OCI-LY1 (cell line): ENCODE results near the gene CPT2.

Experiments
- EZH2 ChIP-seq: fragments of 200-600 bp; sonication (generic), shearing (Covaris generic); IDR thresholded peaks from 2 replicates; pipeline ENCODE4 v1.8.0; 2017; ENCODE audit warnings: borderline replicate concordance, mixed run types, mild to moderate bottlenecking, antibody characterized with exemption, low read length, moderate library complexity, mixed read lengths
- TF ChIP-seq, protein P1 (sequence below): fragments of 200-600 bp; sonication (generic), shearing (Covaris generic); IDR thresholded peaks from 2 replicates; pipeline ENCODE4 v1.5.1; 2017; ENCODE audit warnings: mild to moderate bottlenecking, antibody characterized with exemption, low read length, moderate library complexity, mixed read lengths

DNA sequence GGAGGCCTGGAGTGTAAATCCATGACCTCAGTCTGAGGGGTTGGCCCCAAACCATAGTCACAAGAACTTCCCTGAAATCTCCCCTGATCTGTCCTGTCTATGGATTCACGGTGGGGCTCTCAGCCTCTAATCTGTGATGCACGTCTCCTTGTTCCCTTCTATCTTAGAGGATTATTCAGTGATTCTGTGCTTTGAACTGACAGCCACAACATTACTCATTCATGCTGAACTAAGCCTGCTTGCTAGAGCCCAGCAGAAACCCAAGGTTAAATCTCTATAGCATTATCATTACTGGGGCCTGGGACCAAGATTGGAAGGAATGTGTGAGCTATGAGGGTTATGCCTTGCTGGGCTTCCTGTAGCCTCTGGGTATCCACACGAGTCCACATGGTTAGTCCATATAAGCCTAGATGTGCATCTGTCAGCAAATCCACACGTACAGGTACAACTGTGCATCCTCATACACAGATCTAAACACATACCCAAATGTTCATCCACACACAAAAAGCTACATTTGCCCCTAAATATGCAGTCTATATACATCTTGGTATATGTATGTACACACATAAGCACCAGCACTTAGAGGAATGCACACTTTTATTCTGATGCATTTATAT, 64.1 kb downstream of the CPT2 start:
- TF ChIP-seq EZH2 = no peak
- TF ChIP-seq, protein P1, sequence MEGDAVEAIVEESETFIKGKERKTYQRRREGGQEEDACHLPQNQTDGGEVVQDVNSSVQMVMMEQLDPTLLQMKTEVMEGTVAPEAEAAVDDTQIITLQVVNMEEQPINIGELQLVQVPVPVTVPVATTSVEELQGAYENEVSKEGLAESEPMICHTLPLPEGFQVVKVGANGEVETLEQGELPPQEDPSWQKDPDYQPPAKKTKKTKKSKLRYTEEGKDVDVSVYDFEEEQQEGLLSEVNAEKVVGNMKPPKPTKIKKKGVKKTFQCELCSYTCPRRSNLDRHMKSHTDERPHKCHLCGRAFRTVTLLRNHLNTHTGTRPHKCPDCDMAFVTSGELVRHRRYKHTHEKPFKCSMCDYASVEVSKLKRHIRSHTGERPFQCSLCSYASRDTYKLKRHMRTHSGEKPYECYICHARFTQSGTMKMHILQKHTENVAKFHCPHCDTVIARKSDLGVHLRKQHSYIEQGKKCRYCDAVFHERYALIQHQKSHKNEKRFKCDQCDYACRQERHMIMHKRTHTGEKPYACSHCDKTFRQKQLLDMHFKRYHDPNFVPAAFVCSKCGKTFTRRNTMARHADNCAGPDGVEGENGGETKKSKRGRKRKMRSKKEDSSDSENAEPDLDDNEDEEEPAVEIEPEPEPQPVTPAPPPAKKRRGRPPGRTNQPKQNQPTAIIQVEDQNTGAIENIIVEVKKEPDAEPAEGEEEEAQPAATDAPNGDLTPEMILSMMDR = no peak
